ENCODE measurements around the gene PPP3R1.

DNA sequence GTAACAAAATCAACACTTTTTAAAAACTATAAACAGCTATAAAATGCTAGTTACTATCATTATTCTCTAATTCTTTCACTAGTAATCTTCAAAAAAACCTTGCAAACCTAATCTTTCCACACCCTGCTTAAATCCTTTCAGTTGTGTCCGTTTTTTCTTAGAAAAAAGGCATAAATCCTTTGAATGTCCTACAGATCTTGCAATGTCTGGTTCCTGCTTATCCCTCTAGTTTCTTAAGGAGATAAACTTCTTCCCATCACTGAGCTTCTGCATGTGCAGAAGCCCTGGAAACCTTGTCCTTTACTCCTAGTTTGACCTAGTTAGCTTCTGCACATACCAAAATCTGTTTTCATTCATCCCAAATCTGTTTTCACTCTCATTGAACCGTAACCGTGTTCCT lies 95.9 kb downstream of the PPP3R1 start:
- no peak for TF ChIP-seq CTCF (IDR thresholded peaks at IDR 0.05; ENCODE audit: insufficient read depth, low read length, poor library complexity, severe bottlenecking)
- no peak for TF ChIP-seq EZH2phosphoT487 (conservative IDR thresholded peaks at IDR 0.05; ENCODE audit: low read length)

Measured in SU-DHL-6 (cell line).